Left renal cortex interstitium (tissue), 4 donors: ENCODE data around the gene C1QTNF8. TPM values are rescaled to one million over a fixed set of nuclear protein-coding genes. Genes with fewer than 3 reads are reported as not detected.

ENCODE experiments used
- DNase-seq, 4 donors: peaks; one replicate each; pipeline ENCODE4 v3.0.0-alpha.2; 2013; ENCODE audit warnings: low read depth in 4 of 4, low spot score in 2 of 4, missing footprints in 1 of 4
- polyA plus RNA-seq, 4 donors: library from polyadenylated mRNA; unstranded; fragments of 120-200 nt; gene quantifications; one replicate each; pipeline ENCODE4 v1.2.1, GENCODE V29; 2013; ENCODE audit not compliant: insufficient read length in 4 of 4

The C1QTNF8 gene
- polyA plus RNA-seq, 4 donors = not detected

DNA sequence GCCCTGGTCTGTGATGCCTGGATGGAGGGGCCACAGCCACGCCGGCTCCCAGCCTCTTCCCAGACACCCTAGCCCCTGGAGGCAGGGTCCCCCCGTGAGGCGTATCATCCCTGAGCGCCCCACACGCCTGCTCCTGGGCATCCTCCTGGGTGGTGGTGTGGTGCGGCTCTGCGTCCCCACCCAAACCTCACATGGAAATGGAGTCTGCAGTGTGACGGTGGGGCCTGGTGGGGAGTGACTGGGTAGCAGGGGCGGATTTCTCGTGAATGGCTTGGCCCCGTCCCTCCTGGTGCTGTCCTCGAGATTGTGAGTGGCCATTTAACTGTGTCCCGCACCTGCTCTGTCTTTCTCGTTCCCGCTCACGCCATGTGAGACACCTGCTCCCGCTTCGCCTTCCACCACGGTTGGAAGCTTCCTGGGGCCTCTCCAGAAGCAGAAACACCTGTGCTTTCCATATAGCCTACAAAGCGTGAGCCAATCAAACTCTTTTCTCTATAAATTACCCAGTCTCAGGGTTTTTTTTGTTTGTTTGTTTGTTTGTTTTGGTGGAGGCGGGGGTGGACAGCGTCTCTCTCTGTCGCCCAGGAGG, 29.4 kb downstream of the C1QTNF8 start:
- DNase-seq = no peak

DNA sequence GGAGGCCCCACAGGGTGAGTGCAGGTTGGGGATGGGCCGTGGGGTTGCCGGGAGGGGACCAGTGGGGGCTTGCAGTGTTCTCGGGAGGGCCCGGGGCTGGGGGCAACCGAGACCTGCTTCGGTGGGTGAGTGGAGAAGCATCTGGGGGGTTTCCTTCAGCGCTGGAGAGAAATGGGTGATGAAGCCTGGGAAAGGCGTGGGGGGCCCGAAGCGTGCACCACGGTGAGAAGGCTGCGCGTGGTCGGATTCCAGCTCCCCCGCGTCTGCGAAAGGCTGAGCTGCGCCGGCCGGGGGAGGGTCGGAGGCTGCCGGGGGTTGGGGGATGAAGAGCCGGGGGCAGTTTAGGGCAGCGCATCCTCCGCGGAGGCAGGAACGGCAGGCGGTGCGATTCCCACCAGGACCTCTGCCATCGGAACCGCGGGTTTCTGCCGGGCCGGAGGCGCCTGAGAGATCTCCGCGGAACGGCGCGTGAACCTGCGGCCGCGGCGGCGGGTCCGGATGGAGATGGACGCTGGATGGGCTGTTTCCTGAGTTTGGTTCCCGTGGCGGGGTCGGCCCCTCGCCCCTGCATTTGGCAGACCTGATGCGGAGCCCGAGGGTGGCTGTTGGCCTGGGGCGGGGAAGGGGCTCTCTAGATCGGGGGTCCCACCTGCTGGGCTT, 30.4 kb downstream of the C1QTNF8 start:
- DNase-seq = no peak

GRCh38 chr16:1063728-1064127, 32.3 kb downstream of the C1QTNF8 start:
- DNase-seq = no peak

- DNase-seq = no peak
These were observed 33.1 kb downstream of the C1QTNF8 start for GRCh38 chr16:1062895-1063294.

DNA sequence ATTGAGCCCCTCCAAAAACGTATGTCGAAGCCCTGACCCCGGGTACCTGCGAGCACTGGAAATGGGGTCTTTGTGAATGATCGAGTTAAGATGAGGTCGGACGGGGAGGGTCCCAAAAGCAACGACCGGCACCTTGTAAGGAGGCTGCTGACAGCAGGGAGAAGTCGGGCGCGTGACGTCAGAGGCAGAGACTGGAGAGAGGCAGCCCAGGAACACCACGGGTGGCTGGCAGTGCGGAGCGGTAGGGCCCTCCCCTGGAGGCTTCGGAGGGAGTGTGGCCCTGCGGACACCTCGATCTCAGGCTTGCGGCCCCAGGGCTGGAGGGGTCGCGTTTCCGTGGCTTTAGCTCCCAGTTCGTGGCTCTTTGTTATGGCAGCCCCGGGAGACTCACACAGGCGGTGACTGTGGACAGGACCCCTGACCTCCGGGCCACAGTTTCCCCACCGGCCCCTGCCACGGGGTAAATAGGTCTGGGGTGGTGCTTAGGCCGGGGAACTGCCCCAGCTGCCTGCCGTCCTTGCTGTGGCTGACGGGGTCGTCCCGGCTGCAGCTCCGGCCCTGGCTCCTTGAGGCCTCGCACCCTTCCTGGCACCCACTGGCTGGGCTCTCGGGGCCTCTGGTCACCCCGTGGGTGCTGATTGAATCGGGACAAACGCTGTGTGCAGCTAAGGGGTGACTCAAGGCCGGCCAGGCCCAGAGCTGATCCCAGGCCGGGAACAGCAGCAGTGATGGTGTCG, 34.1 kb downstream of the C1QTNF8 start:
- no peak for DNase-seq

- DNase-seq = no peak
These were observed 35.4 kb downstream of the C1QTNF8 start for GRCh38 chr16:1060416-1061340.

DNA sequence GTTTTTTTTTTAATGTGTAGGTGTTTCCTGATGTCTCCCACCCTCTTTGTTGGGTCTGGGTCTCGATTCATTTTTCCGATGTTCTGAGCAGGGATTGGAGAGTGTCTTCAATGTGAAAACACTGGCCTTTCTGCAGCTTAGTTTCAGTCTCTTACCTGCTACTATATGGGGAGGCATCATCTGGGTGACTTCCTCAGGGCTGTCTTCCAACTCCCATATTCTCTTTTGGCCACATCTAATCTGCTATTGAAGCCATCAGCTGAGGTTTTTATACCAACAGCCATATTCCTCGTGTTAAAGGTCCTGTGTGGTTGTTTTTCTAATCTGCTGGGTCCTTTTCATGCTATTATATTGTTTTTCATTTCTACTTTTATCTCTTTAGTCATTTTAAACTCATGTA, 36.7 kb downstream of the C1QTNF8 start:
- DNase-seq = no peak

DNA sequence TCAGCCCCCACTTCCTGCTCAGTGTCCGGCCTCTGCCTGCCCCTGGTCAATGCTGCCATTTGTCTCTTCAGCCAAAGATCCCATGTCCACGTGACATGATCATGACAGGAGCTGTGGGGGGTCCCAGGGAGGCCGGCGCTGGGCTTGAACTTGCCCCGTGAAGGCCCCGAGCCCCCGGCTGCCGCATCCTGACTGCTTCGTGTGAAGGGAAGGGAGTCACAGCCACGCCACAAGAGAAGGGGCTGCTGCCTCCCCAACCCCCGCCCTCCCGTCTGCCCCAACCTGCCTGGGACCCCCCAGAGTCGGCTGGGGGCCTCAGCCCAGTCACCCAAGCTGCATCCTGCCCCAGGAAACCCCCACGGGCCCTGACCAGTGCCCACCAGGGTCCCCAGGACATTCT, 37.8 kb downstream of the C1QTNF8 start:
- DNase-seq = no peak

DNA sequence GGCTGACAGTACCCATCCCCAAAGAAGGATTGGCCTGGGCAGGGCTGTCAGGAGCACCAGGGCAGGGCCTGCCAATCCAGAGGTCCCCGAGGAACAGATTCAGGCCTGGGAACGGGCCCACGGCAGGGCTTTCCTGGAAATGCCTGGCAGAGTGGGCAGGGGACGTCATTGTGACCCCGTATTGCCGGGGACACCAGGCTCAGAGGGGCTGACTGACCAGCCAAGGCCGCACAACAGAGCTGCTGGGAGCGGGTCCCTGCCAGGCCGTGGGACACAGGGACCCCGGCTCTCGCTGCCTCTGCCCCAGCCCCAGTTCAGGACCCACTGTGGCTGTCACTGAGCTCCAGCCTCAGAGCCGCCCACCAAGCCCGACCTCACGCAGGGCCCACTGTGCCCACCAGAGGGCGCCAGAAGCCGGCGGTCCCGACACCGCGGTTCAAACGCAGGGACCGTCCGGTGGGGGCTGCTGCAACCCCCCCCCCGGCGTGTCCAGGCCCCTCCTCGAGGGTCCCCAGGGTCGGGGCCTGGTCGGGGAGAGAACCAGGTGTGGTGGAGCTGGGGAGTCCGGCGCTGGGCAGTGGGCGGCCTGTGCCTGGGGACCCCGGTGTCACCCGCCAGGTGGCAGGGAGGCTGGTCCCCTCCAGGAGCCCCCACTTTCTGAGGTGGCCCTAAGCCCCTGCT, 38.7 kb downstream of the C1QTNF8 start:
- DNase-seq = no peak

DNA sequence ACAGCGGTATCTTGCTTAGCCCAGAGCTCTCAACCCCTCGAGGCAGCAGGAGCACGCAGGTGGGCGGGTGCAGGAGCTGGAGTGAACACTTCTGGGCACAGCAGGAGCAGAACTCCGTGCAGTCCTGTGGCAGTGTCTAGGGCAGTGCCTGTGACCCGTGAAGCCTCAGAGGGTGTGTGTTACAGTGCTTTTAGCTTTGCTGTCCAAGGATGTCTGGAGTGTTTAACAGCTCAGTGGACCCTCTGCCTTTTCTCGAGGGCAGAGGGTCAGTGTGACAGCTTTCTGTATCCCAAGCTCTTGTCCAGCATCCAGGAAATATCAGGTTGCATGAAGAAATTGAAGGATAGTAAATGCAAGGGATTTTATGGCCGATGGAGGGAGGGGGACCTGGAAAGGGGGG, 39.8 kb downstream of the C1QTNF8 start:
- DNase-seq = peak in 1 of 4 donors; percentile 41

- no peak for DNase-seq
These were observed 40.5 kb downstream of the C1QTNF8 start for GRCh38 chr16:1055557-1055924.

DNA sequence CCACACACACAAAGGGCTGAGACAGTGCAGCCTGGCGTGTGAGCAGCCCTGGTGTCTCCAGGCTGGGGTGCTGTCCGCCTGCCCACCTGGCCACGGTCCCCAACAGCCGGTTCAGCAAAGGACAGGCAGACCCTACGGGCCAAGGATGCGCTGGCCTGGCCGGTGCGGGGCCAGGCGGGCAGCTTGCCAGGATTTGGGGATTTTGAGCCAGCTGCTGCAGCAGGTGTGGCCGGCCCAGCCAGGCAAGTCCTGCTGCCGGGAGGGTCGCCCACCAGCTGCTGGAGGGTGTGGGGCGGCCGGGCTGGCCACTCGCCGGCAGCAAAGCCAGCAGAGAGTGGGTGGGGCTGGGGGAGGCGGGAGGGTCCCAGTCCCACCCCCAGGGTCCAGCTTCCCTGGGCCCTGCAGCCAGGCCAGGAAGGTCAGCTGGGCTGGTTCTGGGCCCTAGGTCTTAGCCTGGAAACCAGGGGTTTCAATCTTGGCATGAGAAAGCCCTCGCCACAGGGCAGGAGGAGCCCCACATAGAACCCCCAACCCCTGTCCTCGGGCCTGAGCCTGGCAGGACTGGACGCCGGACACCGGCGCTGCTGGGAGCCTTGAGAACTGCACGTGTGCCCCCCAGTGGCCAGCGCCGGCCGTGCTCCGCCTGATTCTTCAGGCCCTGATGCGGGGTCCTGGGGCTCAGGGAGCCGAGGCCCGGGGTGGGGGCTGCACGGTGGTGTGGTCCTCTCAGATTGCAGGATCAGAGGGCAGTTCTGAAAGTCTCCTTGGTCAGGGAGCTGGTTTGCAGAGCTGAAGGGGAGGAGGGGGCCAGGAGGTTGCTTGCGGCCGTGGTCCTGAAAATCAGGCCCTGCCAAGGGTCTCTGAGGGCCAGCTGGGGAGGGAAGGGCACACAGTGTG, 41.1 kb downstream of the C1QTNF8 start:
- no peak for DNase-seq

- no peak for DNase-seq
These were observed 42.2 kb downstream of the C1QTNF8 start for GRCh38 chr16:1053700-1054368.

DNA sequence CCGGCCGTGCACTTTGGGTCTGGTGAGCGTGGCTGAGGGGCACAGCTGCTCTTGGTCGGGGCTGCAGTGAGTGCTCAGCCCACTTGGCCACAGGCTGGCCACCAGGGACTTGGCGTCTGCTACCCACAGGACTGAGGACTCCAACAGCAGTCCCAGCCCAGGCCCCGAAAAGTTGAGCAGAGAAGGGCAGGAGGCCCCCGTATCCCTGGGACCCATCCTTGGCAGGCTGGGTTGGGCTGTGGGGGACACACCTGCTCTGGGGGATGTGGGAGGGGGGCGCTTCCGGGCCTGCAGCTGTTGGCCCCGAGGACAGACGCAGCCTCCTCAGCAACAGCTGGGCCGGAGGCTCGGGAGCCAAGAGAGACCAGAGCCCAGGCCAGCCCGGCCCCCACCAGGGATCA, 42.9 kb downstream of the C1QTNF8 start:
- DNase-seq = no peak

- no peak for DNase-seq
These were observed 43.3 kb downstream of the C1QTNF8 start for GRCh38 chr16:1052721-1053120.

GRCh38 chr16:1051446-1051845, 44.6 kb downstream of the C1QTNF8 start:
- no peak for DNase-seq

- DNase-seq = no peak
These were observed 45.1 kb downstream of the C1QTNF8 start for GRCh38 chr16:1050921-1051320.

DNA sequence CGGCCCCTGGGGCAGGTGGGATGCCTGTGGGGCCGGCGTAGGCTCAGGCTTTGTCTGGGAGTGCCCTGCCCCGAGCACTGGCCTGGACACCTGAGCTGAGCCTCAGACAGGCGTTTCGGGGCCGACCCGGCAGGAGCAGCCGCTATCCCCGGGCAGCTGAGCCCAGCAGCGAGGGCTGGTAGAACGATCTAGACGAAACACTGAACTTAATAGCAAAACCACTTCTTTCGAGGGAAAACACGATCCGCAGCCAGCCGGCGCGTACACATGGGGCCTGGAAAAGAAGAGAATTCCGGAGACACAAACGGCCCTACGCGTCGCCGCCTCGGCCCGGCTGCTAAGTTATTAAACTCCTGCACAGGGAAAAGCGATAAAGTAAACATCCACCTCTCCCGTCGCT, 45.5 kb downstream of the C1QTNF8 start:
- no peak for DNase-seq

DNA sequence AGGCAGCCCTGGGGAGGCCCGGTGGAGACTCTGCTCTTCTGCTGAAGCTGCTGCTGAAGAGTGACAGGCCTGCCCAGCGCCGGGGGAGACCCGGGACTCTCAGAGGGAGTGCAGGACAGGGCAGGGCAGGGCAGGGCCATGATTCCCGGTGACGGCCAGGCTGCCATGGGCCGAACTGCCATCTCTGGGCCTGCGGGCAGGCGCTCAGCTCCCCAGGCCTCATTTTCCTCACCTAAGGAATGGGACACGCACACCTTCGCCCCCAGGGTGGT, 46.1 kb downstream of the C1QTNF8 start:
- no peak for DNase-seq
